LNCAP (cell line): ENCODE data around the gene CDKN2A.

Experiments used
- TF ChIP-seq, protein P1 (sequence below): fragments of 450-650 bp; IDR thresholded peaks from 2 replicates; pipeline ENCODE4 v1.5.1; 2017; ENCODE audit warnings: mild to moderate bottlenecking

CDKN2A gene

DNA sequence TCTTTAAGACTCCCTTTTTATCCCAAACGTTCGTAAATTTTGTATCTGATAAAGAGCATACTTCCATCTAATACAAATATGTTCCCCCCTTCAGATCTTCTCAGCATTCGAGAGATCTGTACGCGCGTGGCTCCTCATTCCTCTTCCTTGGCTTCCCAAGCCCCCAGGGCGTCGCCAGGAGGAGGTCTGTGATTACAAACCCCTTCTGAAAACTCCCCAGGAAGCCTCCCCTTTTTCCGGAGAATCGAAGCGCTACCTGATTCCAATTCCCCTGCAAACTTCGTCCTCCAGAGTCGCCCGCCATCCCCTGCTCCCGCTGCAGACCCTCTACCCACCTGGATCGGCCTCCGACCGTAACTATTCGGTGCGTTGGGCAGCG is 19.9 kb downstream of the CDKN2A start:
- TF ChIP-seq, protein P1, sequence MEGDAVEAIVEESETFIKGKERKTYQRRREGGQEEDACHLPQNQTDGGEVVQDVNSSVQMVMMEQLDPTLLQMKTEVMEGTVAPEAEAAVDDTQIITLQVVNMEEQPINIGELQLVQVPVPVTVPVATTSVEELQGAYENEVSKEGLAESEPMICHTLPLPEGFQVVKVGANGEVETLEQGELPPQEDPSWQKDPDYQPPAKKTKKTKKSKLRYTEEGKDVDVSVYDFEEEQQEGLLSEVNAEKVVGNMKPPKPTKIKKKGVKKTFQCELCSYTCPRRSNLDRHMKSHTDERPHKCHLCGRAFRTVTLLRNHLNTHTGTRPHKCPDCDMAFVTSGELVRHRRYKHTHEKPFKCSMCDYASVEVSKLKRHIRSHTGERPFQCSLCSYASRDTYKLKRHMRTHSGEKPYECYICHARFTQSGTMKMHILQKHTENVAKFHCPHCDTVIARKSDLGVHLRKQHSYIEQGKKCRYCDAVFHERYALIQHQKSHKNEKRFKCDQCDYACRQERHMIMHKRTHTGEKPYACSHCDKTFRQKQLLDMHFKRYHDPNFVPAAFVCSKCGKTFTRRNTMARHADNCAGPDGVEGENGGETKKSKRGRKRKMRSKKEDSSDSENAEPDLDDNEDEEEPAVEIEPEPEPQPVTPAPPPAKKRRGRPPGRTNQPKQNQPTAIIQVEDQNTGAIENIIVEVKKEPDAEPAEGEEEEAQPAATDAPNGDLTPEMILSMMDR: no peak

DNA sequence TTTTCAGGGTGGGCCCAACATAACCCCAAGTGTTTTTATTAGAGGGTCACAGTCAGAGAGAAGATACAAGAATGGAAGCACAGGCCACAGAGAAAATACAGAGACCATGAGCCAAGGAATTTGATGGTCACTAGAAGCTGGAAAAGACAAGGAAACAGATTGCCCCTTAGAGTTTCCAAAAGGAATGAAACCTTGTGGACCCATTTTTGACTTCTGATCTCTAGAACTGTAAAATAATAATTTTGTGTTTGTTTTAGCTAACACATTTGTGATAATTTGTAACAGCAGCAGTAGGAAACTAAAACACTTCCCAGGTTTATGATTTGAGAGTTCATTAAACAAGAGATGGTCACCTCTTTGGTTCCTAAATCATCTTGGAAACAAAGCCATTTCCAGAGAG is 21.8 kb downstream of the CDKN2A start:
- TF ChIP-seq, protein P1: no peak

DNA sequence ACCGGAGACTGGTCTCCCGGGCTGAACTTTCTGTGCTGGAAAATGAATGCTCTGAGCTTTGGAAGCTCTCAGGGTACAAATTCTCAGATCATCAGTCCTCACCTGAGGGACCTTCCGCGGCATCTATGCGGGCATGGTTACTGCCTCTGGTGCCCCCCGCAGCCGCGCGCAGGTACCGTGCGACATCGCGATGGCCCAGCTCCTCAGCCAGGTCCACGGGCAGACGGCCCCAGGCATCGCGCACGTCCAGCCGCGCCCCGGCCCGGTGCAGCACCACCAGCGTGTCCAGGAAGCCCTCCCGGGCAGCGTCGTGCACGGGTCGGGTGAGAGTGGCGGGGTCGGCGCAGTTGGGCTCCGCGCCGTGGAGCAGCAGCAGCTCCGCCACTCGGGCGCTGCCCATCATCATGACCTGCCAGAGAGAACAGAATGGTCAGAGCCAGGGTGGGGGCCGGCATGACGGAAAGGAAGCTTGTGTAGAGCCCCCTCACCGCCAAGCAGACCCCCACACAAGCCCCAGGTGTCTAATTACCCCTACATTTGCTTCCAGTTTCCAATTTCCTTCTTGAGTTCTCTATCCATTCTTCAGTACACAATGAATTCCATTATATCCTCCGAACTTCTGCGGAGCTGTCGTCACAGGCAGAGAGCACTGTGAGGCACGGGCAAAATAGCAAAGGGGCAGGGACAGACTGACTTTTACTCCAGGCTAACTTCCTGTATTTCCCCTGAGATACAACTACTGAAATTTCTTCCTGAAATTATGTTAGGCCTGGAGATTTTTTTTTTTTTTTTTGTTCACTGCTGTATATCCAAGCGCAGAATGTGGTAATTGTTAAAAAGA is 23.2 kb downstream of the CDKN2A start:
- TF ChIP-seq, protein P1: no peak

DNA sequence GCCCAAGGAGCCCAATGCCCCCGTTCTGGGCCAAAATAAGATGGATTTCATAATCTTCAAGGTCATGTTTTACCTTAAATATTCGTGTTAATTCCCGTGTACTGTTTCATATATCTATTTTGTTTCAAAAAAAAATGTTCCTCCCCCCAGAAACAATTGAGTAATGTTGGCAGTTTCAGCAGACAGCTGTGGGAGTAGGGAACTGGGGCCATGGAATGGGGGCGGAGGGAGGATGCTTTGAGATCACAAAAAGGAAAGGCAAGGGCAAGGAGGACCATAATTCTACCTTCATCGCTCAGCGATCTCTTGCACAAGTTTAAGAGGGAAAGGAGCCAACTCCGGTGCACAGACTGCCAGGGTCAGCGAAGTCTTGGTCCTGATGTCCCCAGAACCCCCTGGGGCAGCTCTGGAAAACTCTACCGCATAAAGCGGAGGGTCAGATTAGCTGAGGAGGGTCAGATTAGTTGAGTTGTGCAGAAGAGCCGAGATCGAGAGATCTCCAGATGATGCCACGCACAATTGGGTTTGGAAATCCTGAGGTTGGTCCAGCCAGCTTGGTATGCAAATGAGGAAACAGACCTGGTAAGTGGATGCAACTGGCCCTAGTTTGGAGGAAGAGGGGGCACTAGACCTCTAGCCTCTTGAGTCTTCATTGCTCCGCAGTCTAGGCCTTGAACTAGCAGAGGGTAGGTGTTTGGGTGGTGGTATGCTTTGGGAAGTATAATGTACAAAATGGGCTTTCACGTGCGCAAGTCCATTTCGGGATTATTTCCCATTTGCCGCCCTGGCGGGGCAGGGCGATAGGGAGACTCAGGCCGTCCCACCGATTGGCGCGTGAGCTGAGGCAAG is 24.0 kb downstream of the CDKN2A start:
- TF ChIP-seq, protein P1: no peak

DNA sequence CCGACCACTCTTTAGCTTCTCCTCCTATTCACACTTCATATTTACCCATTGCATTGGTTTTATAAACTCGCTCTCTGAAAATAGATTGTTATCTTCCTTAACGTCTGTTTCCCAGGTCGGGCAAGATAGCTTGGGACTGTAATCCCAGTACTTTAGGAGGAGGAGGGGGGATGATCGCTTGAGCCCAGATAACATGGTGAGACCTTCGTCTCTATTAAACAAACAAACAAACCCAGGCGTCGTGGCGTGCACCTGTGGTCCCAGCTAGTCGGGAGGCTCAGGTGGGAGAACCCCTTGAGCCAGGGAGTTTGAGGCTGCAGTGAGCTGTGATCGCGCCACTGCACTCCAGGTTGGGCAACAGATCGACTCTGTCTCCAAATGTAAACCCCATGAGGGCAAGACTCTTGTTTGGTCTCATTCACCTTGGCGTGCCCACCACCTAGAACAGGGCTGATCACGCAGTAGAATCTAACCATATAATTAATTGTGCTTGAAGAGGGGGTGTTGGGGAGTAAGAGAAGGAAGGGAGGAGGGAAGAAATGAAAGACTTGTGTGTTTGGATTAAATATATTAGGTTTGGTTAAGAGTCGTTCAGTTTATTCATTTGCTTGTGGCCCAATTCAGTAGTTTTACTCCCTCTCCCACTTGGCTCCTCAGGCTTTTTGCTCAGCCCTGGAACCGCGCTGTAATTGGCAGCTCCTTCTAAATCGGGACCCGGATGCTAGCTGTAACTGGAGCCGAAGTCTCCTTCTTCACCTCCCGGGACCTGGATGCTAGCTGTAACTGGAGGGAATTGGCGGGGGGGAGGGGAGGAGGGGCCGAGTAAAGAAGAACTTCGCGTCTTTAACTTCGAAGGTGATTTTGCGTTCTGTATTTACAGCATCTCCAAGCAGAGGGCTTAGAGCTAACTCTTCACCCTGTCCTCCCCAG is 24.9 kb downstream of the CDKN2A start:
- TF ChIP-seq, protein P1: no peak

DNA sequence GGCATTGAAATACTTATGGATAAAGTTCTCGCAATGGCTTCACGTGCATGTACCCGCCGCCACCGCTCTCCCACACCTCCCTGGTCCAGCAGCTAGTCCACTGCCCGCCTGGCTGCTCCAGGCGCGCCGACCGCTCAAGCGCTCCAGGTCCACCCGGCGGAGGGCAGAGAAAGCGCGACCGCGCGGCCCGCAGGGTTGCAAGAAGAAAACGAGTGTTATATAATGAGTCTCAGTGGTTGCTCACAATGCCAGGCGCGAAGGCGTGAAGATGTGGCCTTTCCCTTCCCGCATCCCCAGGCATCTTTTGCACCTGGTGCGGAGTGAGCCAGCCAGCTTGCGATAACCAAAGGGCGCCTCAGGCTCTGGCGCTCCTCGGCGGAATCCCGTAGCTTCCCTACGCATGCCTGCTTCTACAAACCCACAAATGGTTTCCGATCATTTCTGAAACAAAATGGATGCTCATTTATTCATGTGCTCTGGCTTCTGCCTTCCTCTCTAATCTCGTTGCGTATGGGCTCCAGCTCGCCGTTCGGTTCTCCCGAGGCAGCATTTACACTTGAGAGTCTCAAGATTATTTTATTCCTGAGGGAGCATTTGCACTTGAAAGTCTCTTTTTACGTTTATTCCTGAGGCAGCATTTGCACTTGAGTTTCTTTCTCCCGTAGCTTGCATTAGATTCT is 25.7 kb downstream of the CDKN2A start:
- TF ChIP-seq, protein P1: no peak
